ENCODE data around the gene TUB. TPM values are rescaled to one million over a fixed set of nuclear protein-coding genes. Genes with fewer than 3 reads are reported as not detected.

The TUB gene
- total RNA-seq, 1 experiment from 2014 or later: not detected

GRCh38 chr11:8108421-8108820, 27.4 kb downstream of the TUB start:
- no peaks in the 10 kb centered on the region for H3K79me2 ChIP-seq (ENCODE audit: low read depth)
- H4K20me1 ChIP-seq (ENCODE audit: insufficient read depth): no peaks in the 10 kb centered on the region
- intact Hi-C loops (cut with micrococcal nuclease; ENCODE audit: unreplicated experiment): no loop called here
- H3K27me3 ChIP-seq (ENCODE audit: insufficient read depth, low read depth): no peaks in the 10 kb centered on the region
- H2AFZ ChIP-seq: no peak overlapping the region
- H3K27ac ChIP-seq: no peak overlapping the region
- BruUV-seq (replicated peaks): no TSS peak
- H3K4me2 ChIP-seq: no peak overlapping the region
- H3K36me3 ChIP-seq (ENCODE audit: low read depth): no peaks in the 10 kb centered on the region
- no peaks in the 10 kb centered on the region for H3K4me1 ChIP-seq (replicated peaks; ENCODE audit: insufficient read depth)
- TF ChIP-seq, protein P1, sequence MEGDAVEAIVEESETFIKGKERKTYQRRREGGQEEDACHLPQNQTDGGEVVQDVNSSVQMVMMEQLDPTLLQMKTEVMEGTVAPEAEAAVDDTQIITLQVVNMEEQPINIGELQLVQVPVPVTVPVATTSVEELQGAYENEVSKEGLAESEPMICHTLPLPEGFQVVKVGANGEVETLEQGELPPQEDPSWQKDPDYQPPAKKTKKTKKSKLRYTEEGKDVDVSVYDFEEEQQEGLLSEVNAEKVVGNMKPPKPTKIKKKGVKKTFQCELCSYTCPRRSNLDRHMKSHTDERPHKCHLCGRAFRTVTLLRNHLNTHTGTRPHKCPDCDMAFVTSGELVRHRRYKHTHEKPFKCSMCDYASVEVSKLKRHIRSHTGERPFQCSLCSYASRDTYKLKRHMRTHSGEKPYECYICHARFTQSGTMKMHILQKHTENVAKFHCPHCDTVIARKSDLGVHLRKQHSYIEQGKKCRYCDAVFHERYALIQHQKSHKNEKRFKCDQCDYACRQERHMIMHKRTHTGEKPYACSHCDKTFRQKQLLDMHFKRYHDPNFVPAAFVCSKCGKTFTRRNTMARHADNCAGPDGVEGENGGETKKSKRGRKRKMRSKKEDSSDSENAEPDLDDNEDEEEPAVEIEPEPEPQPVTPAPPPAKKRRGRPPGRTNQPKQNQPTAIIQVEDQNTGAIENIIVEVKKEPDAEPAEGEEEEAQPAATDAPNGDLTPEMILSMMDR (conservative IDR thresholded peaks at IDR 0.05): no peak
- POLR2A ChIA-PET (ENCODE audit: unreplicated experiment): no interaction called here
- CTCF ChIA-PET: interaction anchor here (0.9 kb wide), 1 partner anchor 9 kb away, joined by 4 read pairs; no protein-coding TSS in a partner anchor
- DNase-seq: no peak
- H3K9me3 ChIP-seq (ENCODE audit: insufficient read depth, low read depth): no peaks in the 10 kb centered on the region
- no peak overlapping the region for H3K4me3 ChIP-seq
- H3K9me2 ChIP-seq (ENCODE audit: insufficient read depth): no peaks in the 10 kb centered on the region
- H3F3A ChIP-seq (ENCODE audit: insufficient read depth, low read depth): no peaks in the 10 kb centered on the region

GRCh38 chr11:8109675-8110074, 28.7 kb downstream of the TUB start:
- no peak overlapping the region for H2AFZ ChIP-seq
- H3F3A ChIP-seq (ENCODE audit: insufficient read depth, low read depth): no peaks in the 10 kb centered on the region
- H3K79me2 ChIP-seq (ENCODE audit: low read depth): no peaks in the 10 kb centered on the region
- no peaks in the 10 kb centered on the region for H4K20me1 ChIP-seq (ENCODE audit: insufficient read depth)
- H3K4me2 ChIP-seq: no peak overlapping the region
- H3K36me3 ChIP-seq (ENCODE audit: low read depth): no peaks in the 10 kb centered on the region
- H3K4me1 ChIP-seq (replicated peaks; ENCODE audit: insufficient read depth): no peaks in the 10 kb centered on the region
- TF ChIP-seq, protein P1 (conservative IDR thresholded peaks at IDR 0.05): no peak
- TF ChIP-seq EZH2 (IDR thresholded peaks at IDR 0.05; ENCODE audit: low read depth): no peak
- H3K9me2 ChIP-seq (ENCODE audit: insufficient read depth): no peaks in the 10 kb centered on the region
- ChIA-PET CTCF (no interaction called here), POLR2A (ENCODE audit: unreplicated experiment) (no interaction called here)
- no peaks in the 10 kb centered on the region for H3K27me3 ChIP-seq (ENCODE audit: insufficient read depth, low read depth)
- no peaks in the 10 kb centered on the region for H3K9me3 ChIP-seq (ENCODE audit: insufficient read depth, low read depth)
- BruUV-seq (replicated peaks): no TSS peak
- intact Hi-C loops (cut with micrococcal nuclease; ENCODE audit: unreplicated experiment): no loop called here
- no peak for DNase-seq
- no peak overlapping the region for H3K27ac ChIP-seq
- H3K4me3 ChIP-seq: no peak overlapping the region

- no TSS peak for BruUV-seq (replicated peaks)
- no peaks in the 10 kb centered on the region for H3K36me3 ChIP-seq (ENCODE audit: low read depth)
- CTCF ChIA-PET: no interaction called here
- no peak for TF ChIP-seq EZH2 (IDR thresholded peaks at IDR 0.05; ENCODE audit: low read depth)
- TF ChIP-seq, protein P1 (conservative IDR thresholded peaks at IDR 0.05): no peak
- H3K4me2 ChIP-seq: no peak overlapping the region
- intact Hi-C loops (cut with micrococcal nuclease; ENCODE audit: unreplicated experiment): no loop called here
- no peaks in the 10 kb centered on the region for H4K20me1 ChIP-seq (ENCODE audit: insufficient read depth)
- no peaks in the 10 kb centered on the region for H3K9me3 ChIP-seq (ENCODE audit: insufficient read depth, low read depth)
- no peaks in the 10 kb centered on the region for H3K9me2 ChIP-seq (ENCODE audit: insufficient read depth)
- H3K4me3 ChIP-seq: no peak overlapping the region
- POLR2A ChIA-PET (ENCODE audit: unreplicated experiment): no interaction called here
- no peaks in the 10 kb centered on the region for H3K27me3 ChIP-seq (ENCODE audit: insufficient read depth, low read depth)
- no peaks in the 10 kb centered on the region for H3K4me1 ChIP-seq (replicated peaks; ENCODE audit: insufficient read depth)
- H2AFZ ChIP-seq: no peak overlapping the region
- DNase-seq: no peak
- no peaks in the 10 kb centered on the region for H3K79me2 ChIP-seq (ENCODE audit: low read depth)
- no peaks in the 10 kb centered on the region for H3F3A ChIP-seq (ENCODE audit: insufficient read depth, low read depth)
- H3K27ac ChIP-seq: no peak overlapping the region
These were observed 29.4 kb downstream of the TUB start for GRCh38 chr11:8110396-8110795.
